ENCODE results near the gene GNAL.
"Not testable (repeated sequence)": the region's sequence is repeated elsewhere in the genome, so short reads cannot be mapped to it uniquely, and the experiment has no call there.

GNAL gene

GRCh38 chr18:11669948-11670275 is 19.2 kb upstream of the GNAL start:
- DNase-seq, result no peak

DNA sequence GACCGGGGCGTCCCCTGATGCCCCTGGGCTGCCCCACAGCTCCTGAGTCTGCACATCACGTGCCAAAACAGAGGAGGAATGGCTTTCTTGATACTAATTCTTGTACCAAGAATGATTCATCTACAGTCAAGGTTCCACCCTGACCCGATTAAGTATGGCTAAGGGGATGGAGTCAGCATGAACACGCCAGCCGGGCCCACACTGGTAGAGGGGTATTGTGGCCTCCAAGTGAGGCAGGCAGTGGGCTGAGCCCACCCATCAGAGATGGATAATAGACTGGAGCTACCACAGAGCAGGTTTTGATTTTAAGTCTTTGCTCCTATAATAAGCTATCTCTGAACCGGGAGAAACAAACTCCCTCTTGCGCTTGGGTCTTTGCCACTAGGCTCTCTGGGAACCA is 17.9 kb upstream of the GNAL start:
- DNase-seq, result no peak

DNA sequence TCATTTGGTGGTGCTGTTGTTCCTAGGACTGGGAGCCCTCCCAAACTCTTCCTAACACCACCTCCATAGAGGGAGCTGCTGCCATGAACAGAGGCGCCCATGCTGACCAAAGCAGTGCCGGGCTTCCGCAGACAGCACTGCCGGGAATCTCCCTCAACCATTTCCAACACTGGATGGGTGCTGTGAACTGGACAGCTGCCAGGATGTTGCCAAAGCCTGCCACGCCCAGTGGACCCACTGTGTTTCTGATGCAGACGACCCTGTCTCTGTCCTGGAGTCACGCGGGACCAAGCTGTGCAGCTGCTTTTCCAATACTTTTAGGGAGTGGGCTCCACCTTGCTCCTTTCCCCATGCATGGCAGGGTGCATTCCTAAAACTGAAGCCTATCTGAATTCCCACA is 16.9 kb upstream of the GNAL start:
- no peak for DNase-seq

GRCh38 chr18:11672846-11673454 is 16.1 kb upstream of the GNAL start:
- no peak for DNase-seq

DNA sequence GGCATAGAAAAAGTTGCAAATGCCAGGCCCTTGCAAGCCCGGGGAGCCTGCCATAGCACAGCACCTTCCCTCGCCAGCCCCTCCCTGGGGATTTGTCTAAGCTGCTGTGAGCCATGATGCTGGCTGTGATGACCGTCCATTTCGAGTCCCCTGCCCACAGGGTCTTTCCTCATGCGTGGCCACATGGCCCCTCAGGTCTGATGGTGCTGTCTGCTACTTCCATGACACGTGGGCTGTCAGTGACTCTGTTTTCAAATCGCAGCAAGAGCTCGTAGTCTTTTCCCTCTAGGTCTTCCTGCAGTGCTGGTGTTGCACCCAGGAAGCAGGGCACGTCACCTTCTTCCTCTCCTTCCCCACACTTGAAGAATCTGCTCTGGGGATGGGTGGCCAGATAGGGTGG is 15.5 kb upstream of the GNAL start:
- DNase-seq, result no peak

- DNase-seq, result no peak
These were observed 14.9 kb upstream of the GNAL start for GRCh38 chr18:11674119-11674518.

GRCh38 chr18:11676386-11676785 is 12.7 kb upstream of the GNAL start:
- DNase-seq, result no peak

DNA sequence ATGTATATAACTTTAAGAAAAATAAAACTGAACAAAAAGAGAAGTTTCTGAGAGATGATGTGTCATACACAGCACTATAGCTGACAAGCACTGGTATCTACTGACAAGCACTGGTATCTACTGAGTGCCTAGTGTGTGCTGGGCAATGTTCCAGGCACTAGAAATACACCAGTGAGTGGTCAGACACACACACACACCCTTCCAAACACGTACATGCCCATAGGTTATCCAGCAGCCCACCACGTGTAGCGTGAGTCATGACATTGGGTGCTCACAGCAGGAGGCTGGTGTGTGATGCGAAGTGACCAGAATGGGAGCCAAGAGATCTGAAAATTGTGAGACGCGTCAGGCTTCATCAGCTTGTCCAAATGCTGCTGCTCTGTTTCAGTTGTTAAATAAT is 12.2 kb upstream of the GNAL start:
- no peak for DNase-seq

- no peak for DNase-seq
These were observed 10.9 kb upstream of the GNAL start for GRCh38 chr18:11678211-11678610.

- peak; percentile 77 for DNase-seq
These were observed 853 bp downstream of the GNAL start for GRCh38 chr18:11689669-11690565.

DNA sequence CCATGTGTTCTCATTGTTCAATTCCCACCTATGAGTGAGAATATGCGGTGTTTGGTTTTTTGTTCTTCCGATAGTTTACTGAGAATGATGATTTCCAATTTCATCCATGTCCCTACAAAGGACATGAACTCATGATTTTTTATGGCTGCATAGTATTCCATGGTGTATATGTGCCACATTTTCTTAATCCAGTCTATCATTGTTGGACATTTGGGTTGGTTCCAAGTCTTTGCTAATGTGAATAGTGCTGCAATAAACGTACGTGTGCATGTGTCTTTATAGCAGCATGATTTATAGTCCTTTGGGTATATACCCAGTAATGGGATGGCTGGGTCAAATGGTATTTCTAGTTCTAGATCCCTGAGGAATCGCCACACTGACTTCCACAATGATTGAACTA is 1.6 kb downstream of the GNAL start:
- DNase-seq, result not testable (repeated sequence)

GRCh38 chr18:11695736-11696135 is 6.7 kb downstream of the GNAL start:
- DNase-seq, result no peak

DNA sequence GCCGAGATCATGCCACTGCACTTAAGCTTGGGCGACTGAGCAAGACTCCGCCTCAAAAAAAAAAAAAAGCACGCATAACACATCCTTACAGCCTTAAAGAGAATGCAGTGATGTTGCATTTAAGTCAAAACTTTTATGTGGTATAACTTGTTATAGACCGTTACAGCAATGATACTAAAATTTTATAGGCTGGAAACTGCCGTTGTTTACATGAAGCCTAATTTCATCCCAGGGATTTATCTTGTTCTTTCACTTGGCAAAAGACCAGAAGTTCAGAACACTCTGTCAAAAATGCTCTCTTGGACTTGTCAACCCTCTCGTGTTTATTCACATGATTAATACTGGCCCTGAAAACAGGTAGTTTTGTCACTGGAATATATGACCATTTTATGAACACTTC is 7.4 kb downstream of the GNAL start:
- no peak for DNase-seq

GRCh38 chr18:11700876-11701275 is 11.8 kb downstream of the GNAL start:
- DNase-seq, result no peak

DNA sequence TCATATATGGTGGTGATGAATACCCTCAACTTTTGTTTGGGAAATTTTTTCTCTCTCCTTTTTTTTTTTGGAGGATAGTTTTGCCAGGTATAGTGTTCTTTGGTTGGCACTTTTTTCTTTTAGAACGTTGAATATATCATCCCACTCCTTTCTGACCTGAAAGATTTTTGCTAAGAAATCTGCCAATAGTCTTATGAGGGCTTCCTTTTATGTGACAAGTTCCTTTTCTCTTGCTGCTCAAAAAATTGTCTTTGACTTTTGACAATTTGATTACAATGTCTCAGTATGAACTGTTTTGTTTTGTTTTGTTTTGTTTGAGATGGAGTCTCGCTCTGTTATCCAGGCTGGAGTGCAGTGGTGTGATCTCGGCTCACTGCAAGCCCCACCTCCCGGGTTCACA is 21.5 kb downstream of the GNAL start:
- DNase-seq, result no peak

DNA sequence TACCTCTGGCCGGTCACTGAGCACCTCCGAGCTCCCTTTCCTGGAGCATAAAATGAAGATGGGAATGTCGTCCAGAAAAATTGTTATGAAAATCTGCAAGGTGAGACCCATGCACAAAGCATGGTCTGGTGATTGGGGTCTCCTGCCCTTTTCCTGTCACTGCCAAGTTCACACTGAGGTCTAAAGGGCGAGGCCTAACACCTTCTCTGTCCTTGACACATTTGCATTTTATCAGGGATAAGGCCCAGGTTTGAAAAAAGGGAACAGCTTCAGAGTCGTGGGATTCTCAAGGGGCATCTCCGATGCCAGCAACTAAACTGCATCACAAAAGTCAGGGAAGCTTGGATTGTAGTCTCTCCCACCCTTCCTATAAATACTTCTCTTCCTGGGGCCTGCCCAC is 24.7 kb downstream of the GNAL start:
- DNase-seq, result no peak

GRCh38 chr18:11714244-11714918 is 25.3 kb downstream of the GNAL start:
- DNase-seq, result no peak

DNA sequence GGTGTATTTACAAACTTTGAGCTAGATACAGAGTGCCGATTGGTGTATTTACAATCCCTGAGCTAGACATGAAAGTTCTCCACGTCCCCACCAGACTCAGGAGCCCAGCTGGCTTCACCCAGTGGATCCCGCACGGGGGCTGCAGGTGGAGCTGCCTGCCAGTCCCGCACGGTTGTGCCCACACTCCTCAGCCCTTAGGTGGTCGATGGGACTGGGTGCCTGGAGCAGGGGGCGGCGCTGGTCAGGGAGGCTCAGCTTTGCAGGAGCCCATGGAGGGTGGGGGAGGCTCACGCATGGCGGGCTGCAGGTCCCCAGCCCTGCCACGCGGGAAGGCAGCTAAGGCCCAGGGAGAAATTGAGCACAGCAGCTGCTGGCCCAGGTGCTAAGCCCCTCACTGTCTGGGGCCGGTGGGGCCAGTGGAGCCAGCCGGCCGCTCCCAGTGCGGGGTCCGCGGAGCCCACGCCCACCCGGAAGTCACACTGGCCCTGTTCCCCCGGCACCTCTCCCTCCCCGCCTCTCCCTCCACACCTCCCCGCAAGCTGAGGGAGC is 27.8 kb downstream of the GNAL start:
- DNase-seq, result not testable (repeated sequence)

- DNase-seq, result no peak
These were observed 30.0 kb downstream of the GNAL start for GRCh38 chr18:11719050-11719449.

GRCh38 chr18:11719621-11720020 is 30.6 kb downstream of the GNAL start:
- DNase-seq, result no peak

DNA sequence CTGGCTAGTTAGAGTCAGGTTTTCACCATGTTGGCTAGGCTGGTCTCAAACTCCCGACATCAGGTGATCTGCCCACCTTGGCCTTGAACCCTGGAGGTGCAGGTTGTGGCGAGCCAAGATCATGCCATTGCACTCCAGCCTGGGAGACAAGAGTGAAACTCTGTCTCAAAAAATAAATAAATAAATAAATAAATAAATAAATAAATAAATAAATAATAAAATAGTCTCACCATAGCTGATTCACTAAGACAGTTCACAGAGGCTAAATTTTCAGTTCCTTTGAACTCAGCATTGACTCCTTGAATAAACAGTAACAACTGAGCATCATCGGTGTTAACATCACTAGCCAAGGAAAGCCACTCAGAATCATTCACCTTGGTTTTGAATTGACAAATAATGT is 32.7 kb downstream of the GNAL start:
- no peak for DNase-seq

DNA sequence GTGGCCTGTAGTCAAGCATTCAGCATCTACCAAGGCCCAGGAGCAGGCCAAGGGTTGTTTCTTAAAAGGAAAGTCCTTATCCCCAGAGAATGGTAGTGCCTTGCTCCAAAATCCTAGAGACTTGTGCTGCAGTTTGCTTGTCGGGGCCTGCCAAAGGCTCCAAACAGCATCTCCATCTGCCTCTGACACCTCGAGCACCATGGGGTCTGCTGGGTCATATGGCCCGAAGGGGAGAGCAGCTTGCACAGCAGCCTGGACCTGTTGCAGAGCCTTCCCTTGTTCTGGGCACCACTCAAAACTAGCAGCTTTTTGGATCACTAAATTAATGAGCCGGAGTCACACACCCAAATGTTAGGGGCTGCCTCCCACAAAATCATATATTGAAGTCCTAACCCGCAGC is 35.7 kb downstream of the GNAL start:
- DNase-seq, result no peak

GRCh38 chr18:11726556-11726955 is 37.5 kb downstream of the GNAL start:
- DNase-seq, result no peak

DNA sequence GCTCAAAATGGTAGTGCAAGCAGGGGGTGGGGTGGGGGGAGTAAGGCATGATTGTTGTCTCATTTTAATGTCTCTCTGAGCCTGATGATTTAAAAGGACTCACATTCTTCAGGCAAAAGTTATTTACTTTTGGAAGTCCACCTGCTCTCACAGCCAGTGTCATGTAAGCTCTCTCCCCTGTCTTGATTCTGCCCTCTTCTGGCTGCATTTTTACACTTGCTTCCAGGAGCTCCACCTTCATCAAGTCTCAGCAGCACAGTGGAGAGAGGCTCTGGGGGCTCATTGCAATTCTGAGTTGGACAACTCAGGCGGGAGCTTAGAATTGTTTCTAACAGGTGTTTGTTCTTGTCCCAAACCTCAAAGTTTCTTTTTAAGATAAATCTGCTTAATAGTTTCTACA is 39.2 kb downstream of the GNAL start:
- DNase-seq, result peak; percentile 53
